Stimulated activated CD4-positive, alpha-beta T cell treated with anti-CD3 and anti-CD28 coated beads, Interleukin-1b, Interleukin-23, amount 100 ng/mL, for 24 hours (primary cell): Measurements from ENCODE around the gene DDX51.

Experiments
- DNase-seq, 4 experiments: peaks; one replicate each; pipeline ENCODE4 v3.0.0-alpha.2; 2020; ENCODE audit warnings: low read depth in 4 of 4, low spot score in 1 of 4

Gene DDX51

GRCh38 chr12:132179431-132180362 lies 35.6 kb upstream of the DDX51 start:
- DNase-seq = no peak

GRCh38 chr12:132178801-132179401 lies 34.8 kb upstream of the DDX51 start:
- no peak for DNase-seq

GRCh38 chr12:132178316-132178715 lies 34.2 kb upstream of the DDX51 start:
- no peak for DNase-seq

GRCh38 chr12:132176920-132177551 lies 32.9 kb upstream of the DDX51 start:
- DNase-seq = no peak

- no peak for DNase-seq
Observed at GRCh38 chr12:132176385-132176919, 32.3 kb upstream of the DDX51 start.

- no peak for DNase-seq
Observed at GRCh38 chr12:132175496-132176384, 31.6 kb upstream of the DDX51 start.

GRCh38 chr12:132174839-132175490 lies 30.8 kb upstream of the DDX51 start:
- DNase-seq = no peak

- no peak for DNase-seq
Observed at GRCh38 chr12:132174015-132174838, 30.1 kb upstream of the DDX51 start.

- no peak for DNase-seq
Observed at GRCh38 chr12:132173135-132174014, 29.3 kb upstream of the DDX51 start.

- no peak for DNase-seq
Observed at GRCh38 chr12:132172619-132173018, 28.5 kb upstream of the DDX51 start.

GRCh38 chr12:132171968-132172521 lies 27.9 kb upstream of the DDX51 start:
- no peak for DNase-seq

GRCh38 chr12:132171293-132171967 lies 27.3 kb upstream of the DDX51 start:
- no peak for DNase-seq

GRCh38 chr12:132170637-132171292 lies 26.6 kb upstream of the DDX51 start:
- DNase-seq = no peak

- DNase-seq = no peak
Observed at GRCh38 chr12:132170094-132170636, 26.0 kb upstream of the DDX51 start.

GRCh38 chr12:132169376-132169775 lies 25.3 kb upstream of the DDX51 start:
- no peak for DNase-seq

GRCh38 chr12:132168311-132169031 lies 24.4 kb upstream of the DDX51 start:
- DNase-seq = no peak
